PFSK-1 (cell line): ENCODE results near the gene ATM.

Experiments
- FOXP2 ChIP-seq: optimal IDR thresholded peaks from 2 replicates; pipeline ENCODE3; 2011; ENCODE audit warnings: borderline replicate concordance, control low read depth, inconsistent platforms; ENCODE audit not compliant: insufficient read depth; ENCODE audit errors: extremely low read length, extremely low read depth
- POLR2AphosphoS5 ChIP-seq: IDR thresholded peaks from 2 replicates; pipeline ENCODE4 v1.6.1; 2012; ENCODE audit warnings: low read depth, mild to moderate bottlenecking, control low read depth, low read length, moderate library complexity
- SIN3A ChIP-seq: IDR thresholded peaks from 2 replicates; pipeline ENCODE4 v1.6.1; 2012; ENCODE audit warnings: mild to moderate bottlenecking, low read length, moderate library complexity, borderline replicate concordance; ENCODE audit not compliant: insufficient read depth
- TAF1 ChIP-seq: IDR thresholded peaks from 2 replicates; pipeline ENCODE4 v1.6.1; 2012; ENCODE audit warnings: low read length, control low read depth, borderline replicate concordance; ENCODE audit not compliant: insufficient read depth

ATM gene

GRCh38 chr11:108414958-108415357 lies 192.1 kb downstream of the ATM start:
- TF ChIP-seq FOXP2 (no peak), TAF1 (no peak), POLR2AphosphoS5 (no peak), SIN3A (no peak)
